Neutrophil (primary cell): Measurements from ENCODE around the gene CFD.
"Not testable (repeated sequence)": the region's sequence is repeated elsewhere in the genome, so short reads cannot be mapped to it uniquely, and the experiment has no call there.

Experiments used
- H3K27ac ChIP-seq: fragments of 200-600 bp; sonication (generic); 2 replicates; pipeline ENCODE4 v1.5.1; 2016; ENCODE audit warnings: mild to moderate bottlenecking, moderate library complexity
- H3K27me3 ChIP-seq: fragments of 200-600 bp; sonication (generic); 2 replicates; pipeline ENCODE4 v1.6.0; 2016; ENCODE audit warnings: mild to moderate bottlenecking
- H3K36me3 ChIP-seq: fragments of 200-600 bp; sonication (generic); 2 replicates; pipeline ENCODE4 v1.5.1; 2017
- H3K4me1 ChIP-seq, 2 experiments: fragments of 200-600 bp in 1 of 2; sonication (generic) in 1 of 2; 1 replicate in 1 of 2; 2 replicates in 1 of 2; pipeline versions ENCODE4 v1.5.1 to v1.6.1; 2013 to 2016; ENCODE audit warnings: low read depth in 1 of 2, low read length in 1 of 2, mild to moderate bottlenecking in 1 of 2, moderate library complexity in 1 of 2; ENCODE audit not compliant: control insufficient read depth in 1 of 2, insufficient read depth in 1 of 2
- H3K4me3 ChIP-seq, 2 experiments: fragments of 200-600 bp in 1 of 2; sonication (generic) in 1 of 2; 1 replicate in 1 of 2; 2 replicates in 1 of 2; pipeline ENCODE4 v1.5.1; 2013 to 2016; ENCODE audit warnings: low read depth in 1 of 2, low read length in 1 of 2, mild to moderate bottlenecking in 1 of 2, moderate library complexity in 1 of 2
- H3K9me3 ChIP-seq: fragments of 200-600 bp; sonication (generic); 2 replicates; pipeline ENCODE4 v1.5.1; 2016
- CTCF ChIP-seq: fragments of 200-600 bp; sonication (generic); IDR thresholded peaks from 2 replicates; pipeline ENCODE4 v1.5.1; 2016; ENCODE audit warnings: antibody characterized with exemption

The CFD gene

DNA sequence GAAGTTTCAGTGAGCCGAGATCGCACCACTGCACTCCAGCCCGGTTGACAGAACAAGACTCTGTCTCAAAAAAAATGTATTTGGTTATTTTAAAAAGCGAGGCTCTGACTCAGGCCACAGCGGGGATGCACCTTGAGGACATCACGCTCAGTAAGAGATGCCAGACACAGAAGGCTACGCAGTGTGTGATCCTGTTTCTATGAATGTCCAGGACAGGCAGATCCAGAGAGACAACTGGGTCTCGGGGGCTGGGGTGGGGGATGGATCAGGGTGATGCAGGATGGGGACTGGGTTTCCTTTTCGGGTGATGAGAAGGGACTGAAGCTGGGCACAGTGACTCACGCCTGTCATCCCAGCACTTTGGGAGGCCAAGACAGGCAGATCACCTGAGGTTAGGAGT lies 28.1 kb downstream of the CFD start:
- Histone ChIP-seq H3K4me3 (no peak overlapping the region), H3K27me3 (no peaks in the 10 kb centered on the region), H3K36me3 (peaks cover 84% of the 10 kb centered on the region), H3K9me3 (no peaks in the 10 kb centered on the region), H3K27ac (no peak overlapping the region), H3K4me1 (peaks cover 6 to 12% of the 10 kb centered on the region in 2 experiments)
- TF ChIP-seq CTCF: no peak

- Histone ChIP-seq H3K27me3 (no peaks in the 10 kb centered on the region), H3K4me1 (peaks cover 14 to 20% of the 10 kb centered on the region in 2 experiments), H3K9me3 (no peaks in the 10 kb centered on the region), H3K36me3 (peaks cover 72% of the 10 kb centered on the region), H3K27ac (no peak overlapping the region), H3K4me3 (no peak overlapping the region)
- TF ChIP-seq CTCF: no peak
These were observed 29.3 kb downstream of the CFD start for GRCh38 chr19:888581-889385.

DNA sequence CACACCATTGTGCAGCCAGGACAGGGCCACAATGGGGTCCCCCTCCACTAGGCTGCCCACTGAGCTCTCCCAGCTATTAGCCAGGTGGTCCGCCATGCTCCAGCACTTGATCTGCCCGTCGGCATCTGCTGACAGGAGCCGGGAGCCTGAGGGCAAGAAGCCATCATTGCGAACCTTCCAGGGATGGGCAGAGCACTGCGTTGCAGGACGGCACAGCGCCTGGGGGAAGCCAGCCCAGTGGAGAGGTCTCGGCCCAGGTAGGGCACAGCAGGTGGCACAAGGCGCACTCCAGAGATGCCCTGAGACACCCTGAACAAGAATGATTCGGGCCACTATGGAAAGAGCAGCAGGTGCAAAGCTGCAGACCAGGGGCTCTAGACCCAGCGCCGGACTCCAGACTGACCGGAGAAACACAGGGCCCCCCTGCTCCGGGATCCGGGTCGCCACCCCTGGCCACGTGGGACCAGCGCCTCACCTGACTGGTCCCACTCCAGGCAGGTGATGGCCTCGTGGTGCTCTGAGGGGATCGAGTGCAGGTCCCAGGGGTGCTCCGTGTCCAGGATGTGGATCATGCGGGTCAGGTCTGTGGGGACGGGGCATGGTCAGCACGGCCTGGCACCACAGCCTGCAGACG lies 30.3 kb downstream of the CFD start:
- no peak overlapping the region for H3K27ac ChIP-seq
- TF ChIP-seq CTCF: no peak
- H3K9me3 ChIP-seq: no peaks in the 10 kb centered on the region
- no peaks in the 10 kb centered on the region for H3K27me3 ChIP-seq
- H3K36me3 ChIP-seq: peaks cover 62% of the 10 kb centered on the region
- peaks cover 21 to 23% of the 10 kb centered on the region in 2 experiments for H3K4me1 ChIP-seq
- no peak overlapping the region for H3K4me3 ChIP-seq

DNA sequence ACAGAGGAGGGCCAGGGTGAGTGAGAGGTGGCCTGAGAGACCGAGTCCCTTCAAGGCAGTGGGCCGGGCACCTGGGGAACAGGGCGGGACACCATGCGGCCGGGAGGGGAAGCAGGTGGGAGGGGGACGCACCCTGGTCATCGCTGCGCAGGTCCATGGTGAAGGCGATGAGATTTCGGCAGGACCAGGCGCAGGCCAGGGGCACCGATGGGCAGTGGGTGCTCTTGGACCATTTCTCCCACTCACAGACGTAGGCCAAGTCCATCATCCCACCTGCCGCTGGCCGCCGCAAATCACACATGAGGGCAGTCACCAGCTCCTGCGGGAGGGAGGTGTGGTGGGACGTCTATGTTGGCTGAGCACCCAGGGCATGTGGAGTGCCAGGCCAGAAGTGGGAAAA lies 31.4 kb downstream of the CFD start:
- Histone ChIP-seq H3K27me3 (no peaks in the 10 kb centered on the region), H3K27ac (no peak overlapping the region), H3K36me3 (peaks cover 55% of the 10 kb centered on the region), H3K4me1 (peaks cover 21 to 23% of the 10 kb centered on the region in 2 experiments), H3K4me3 (no peak overlapping the region), H3K9me3 (no peaks in the 10 kb centered on the region)
- no peak for TF ChIP-seq CTCF

- Histone ChIP-seq H3K4me1 (peaks cover 21 to 23% of the 10 kb centered on the region in 2 experiments), H3K36me3 (peaks cover 55% of the 10 kb centered on the region), H3K4me3 (peak overlapping the region in 1 of 2 experiments; percentile 82), H3K27ac (peak overlapping the region; percentile 94)
- H3K27me3 ChIP-seq, H3K9me3 ChIP-seq: not testable (repeated sequence)
These were observed 32.1 kb downstream of the CFD start for GRCh38 chr19:891421-892200.
